Stimulated activated CD4-positive, alpha-beta T cell treated with anti-CD3 and anti-CD28 coated beads, Interleukin-1b, Interleukin-23, amount 100 ng/mL, for 48 hours (primary cell): ENCODE measurements around the gene SLC18A3.

Experiments used
- DNase-seq: peaks from one replicate; pipeline ENCODE4 v3.0.0-alpha.2; 2020

SLC18A3 gene

DNA sequence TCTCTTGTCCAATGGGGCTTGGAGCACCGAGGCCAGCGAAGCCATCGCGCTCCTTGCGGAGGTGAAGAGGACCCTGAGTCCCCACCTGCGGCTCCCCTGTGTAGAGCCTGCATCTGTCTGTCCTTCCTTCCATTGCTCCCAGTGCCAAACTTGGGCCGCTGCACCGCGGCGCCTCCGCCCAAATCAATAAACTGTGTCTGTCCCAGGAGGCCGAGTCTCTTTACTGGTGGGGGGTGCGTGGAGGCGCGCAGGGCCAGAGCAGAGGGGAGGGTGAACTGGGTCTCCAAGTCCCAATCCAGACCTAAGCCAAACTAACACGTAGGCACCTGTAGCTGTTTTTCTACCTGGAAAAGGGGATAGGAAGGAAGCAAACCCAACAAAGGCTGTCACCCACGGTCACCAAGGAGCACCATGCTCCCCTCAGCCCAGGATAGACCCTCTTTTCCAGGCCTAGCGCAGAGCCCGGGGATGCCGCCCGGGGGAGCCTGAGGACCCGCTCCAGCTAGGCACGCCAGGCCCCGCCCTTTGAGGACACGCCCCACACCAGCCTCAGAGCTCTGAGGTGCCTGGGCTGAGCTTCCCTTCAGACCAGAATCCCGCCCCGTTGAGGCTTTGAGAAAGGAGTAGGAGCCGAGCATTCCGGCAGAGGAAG lies 2.5 kb downstream of the SLC18A3 start:
- no peak for DNase-seq

DNA sequence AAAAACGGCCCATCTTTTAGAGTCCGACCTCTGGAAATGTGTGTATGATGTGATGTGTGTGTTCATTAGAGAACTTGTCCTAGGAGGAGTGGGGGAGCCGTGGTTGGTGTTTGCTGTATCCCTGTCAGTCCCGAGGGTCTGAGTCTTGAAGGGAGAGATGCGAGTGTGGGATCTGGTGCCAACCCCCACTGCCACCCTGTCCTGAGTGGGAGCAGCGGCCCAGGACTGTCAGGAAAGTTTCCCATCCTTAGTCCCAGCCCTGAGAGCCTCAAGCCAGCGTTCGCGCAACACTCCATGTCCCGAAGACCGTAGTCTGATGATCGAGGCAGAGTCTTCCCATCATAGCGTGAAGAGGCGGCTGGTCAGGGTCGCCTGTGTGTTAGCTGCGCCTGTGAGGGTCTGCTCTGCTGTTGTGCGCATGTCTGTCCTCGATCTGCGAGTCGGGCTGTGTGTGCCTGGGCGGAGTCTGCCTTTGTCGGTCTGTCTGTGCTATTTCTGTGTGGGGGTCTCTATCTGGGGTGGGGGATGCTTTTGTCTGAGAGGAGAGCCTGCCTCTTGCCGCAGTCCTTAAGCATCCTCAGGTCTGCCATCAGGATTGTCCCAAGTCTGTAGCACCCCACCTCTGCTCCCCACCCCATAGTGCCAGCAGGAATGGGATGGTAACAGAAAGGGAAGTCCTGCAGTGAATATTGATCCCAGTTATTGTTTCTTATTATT lies 3.2 kb downstream of the SLC18A3 start:
- no peak for DNase-seq

DNA sequence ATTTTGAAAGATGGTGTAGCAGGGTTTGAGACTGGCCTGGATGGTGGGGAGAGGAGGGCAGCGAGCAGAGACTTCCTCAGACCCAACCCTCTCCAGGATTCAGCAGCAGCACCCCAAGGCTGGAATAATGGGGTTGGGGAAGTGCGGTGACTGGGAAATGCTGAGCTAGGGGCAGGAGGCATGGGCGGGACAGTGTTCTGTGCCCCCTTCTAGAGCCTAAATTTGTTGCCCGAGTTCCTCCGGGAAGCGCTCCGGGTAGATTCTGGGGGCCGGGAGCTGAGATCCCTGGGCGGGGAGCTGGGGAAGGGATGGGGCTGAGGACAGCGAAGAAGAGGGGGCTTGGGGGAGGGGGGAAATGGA lies 3.8 kb downstream of the SLC18A3 start, which contains the start of gene CHAT:
Gene CHAT (plus strand): TSS at position 156 of the 360 bp plus-strand sequence. CDS start 153 bp downstream, at position 309.
- DNase-seq: no peak

DNA sequence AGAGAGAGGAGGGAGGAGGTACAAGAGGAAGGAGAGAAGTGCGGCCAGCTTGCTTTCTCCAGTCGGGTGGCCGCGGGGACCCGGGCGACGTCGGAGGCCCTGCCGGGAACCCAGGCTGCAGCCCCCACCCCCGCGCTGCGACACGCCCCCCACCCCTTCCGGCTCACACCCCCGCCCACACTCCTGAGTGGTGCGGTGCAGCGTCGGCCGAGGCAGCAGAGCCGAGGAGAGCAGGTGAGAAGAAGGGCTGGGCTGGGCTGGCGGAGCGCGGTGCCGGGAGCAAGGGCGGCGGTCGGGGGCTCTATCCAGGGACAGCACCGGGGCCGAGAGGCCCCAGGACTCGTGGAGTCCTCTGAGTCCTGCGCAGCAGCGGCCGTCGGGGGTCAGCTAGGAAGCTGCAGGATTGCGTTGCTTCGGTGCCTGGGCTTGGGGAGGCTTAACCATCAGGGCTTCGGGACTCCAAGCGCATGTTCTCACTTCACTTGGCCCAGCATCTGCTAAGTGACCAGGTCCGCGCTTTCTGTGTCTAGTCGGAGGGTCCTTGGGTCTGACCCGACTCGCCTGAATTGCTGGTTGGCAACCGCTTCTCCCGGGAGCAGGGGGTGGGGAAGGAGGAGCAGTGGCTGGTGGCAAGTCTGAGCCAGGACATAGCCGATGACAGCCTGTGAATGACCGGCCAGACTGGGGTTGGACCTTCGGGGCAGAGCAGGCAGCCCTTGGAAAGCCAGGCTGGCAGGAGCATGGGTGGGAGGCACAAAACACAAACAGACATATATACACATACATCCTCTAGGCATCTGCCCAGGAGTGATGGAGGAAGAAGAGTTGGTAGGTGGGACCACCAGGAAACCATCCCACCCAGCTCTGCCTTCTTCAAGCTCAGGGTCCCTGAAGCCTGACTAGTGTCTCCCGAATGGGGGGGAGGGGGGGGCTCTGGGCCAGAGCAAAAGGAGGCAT lies 4.4 kb downstream of the SLC18A3 start:
- DNase-seq: no peak

DNA sequence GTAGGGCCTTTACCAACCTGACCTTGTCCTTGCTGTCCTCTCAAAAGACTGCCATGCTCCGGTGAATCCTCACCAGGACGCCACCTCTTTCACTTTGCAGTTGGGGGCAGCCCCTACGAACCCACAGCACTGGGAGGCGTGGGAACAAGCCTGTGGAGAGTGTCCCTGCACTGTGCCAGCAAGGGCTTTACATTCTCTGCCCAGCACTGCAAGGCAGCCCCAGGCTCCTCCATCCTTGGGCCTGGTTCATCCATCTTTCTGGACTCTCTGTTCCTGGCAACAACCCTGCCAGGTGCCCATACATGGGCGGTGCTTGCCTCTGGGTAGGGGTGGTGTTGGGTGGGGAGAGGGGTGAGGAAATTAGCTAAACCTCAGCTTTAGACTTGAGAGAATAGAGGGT lies 5.1 kb downstream of the SLC18A3 start:
- no peak for DNase-seq

DNA sequence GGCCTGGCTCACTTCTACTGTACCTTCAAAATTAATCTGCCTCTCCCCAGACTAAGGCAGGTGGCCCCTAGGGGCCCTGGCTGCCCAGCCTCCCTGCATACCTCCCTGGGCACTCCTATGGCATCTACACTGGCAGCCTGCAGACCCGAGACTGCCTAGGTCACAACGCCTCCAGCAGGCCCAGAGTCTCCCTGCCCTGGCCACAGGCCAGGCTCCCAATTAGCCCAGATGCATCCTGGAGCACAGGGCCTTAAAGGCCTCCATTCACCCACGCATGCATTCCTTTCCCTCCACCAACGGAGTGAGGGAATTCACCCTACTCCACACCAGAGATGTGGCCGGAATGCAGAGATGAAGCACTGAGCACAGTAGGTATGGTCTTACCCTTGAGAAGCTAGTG lies 5.6 kb downstream of the SLC18A3 start:
- no peak for DNase-seq

DNA sequence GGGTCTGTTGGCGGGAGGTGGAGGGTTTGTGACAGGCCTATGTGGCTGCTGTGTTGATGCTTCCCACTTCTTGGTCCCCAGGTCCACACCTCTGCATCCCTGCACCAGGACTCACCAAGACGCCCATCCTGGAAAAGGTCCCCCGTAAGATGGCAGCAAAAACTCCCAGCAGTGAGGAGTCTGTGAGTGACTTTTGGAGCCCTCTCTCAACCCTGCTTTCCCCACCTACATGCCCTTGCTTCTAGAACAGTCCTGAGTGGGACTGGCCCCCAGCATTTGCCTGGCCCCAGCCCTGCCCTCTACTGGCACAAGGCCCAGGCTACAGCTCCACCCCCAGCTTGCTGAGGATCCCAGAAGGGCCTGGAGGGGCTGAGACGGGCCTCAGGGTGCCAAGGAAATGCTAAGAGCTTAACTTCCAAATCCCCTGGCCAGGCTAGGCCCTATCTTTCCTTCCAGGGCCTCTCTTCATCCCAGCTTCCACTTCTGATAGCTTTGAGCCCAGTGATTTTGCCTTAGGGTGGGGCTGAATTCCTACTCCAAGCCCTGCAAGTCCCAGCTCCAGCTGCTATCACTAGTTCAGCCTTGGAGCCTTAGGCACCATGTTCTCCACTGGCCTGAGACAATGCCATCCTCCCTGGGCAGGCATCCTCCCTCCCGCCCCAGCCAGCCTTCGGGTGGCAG lies 6.5 kb downstream of the SLC18A3 start:
- DNase-seq: no peak

DNA sequence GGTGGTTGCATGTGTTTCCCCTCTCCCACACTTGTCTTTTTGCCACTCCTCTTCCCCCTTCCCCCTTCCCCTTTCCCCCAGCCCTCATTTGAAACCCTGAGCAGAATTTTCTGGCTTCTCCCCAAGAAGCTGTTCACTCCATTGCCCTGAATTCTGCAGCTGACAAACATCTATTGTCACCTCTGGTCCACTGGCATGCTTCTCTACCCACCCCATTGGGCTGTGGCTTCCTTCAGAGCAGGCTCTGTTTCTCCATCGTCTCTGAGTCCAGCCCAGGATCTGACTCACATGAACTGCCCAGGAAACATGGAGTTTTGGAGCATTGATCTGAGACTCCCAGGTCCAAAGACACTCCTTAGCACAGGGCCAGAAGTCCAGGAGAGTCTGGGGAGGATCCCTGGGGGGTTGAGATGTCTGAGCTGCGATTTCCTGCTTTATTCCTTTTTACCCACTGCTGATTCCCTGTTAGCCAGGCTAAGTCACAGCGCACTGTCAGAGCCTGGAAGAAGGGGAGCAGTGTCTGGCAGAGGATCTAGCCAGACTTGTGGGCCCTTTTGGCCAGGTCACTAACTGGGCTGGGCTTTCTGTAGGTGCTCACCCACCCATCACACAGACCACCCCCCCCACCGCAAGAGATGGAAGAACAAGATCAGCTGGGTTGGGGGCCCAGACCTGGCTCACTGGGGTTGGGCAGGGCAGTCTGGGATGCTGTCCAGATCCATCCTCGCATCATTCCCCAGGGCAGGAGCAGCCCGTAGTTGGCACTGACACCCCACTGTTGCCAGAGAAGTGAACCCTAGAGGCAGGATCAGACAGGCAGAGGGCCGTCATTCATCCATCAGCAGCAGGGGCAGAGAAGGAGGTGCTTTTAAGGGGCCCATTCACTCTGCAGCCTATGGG lies 7.3 kb downstream of the SLC18A3 start:
- no peak for DNase-seq

DNA sequence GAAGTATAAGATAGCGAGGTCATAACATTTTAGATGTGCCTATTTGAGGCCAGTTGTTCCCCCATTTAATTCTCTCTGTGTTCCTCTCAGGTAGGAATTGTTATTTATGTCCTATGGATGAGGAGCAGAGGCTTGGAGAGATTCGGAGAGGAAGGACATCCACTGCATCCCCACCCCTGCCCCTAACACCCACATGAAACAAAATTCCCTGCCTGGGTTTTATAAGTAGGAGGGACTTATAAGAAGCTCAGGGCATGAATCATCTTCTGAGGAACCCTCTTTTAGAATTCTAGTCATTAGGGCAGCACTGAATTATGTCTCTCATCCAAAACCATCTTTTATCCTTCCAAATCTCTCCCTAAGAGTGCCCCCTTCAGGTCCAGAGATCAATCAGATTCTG lies 8.7 kb downstream of the SLC18A3 start:
- DNase-seq: no peak

DNA sequence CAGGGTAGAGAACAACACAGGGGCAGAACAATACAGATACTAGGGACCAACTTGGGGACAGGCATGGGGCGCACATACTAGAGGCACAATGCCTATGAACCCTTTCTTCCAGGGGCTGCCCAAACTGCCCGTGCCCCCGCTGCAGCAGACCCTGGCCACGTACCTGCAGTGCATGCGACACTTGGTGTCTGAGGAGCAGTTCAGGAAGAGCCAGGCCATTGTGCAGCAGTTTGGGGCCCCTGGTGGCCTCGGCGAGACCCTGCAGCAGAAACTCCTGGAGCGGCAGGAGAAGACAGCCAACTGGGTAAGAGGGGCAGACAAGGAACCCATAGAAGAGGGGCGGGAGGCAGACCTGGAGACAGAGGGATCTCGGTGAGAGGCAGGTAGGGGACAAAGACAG lies 9.5 kb downstream of the SLC18A3 start:
- no peak for DNase-seq

DNA sequence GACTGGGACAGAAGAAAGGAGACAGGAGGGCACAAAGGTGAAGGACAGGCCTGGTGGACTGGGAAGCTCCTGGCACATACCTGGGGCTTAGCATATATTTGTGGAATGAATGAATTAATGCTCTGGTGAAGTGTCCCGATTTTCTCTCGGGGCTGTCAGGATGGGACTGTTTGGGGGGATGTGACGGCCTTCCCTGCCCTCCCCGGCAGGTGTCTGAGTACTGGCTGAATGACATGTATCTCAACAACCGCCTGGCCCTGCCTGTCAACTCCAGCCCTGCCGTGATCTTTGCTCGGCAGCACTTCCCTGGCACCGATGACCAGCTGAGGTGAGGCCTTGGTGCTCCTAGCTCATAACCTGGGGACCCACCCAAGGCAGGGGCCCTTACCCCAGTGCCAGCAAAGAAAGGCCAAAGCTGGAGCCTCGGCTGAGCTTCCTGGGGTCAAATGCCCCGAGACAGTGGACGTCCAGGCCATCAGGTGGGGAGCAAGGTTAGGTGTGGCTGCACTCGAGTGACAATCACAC lies 10.2 kb downstream of the SLC18A3 start:
- no peak for DNase-seq

DNA sequence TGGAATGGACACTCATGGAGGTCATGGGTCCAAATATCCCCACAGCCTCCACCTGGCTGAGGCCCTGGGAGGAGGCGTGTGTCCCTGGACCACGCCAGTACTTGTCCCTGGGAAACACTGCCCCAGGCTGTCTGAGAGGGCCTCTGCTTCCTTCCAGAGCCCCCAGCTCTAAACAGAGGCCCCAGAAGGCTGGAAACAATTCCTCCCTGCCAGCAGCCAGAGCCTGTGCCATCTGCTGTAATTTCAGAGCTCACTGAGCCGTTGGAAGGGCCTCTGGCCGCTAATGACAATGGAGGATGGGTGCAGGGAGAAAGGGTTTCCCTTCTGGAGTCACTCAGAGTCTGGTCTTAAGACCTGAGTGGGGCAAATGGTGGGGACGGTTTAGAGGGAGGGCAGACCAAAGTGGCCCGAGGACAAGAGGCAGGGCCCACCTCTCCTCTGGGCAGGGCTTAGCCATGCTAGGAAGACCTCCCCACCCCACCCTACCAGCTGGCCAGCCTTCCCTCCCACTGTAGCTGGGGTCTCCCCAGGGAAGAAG lies 10.8 kb downstream of the SLC18A3 start:
- no peak for DNase-seq

DNA sequence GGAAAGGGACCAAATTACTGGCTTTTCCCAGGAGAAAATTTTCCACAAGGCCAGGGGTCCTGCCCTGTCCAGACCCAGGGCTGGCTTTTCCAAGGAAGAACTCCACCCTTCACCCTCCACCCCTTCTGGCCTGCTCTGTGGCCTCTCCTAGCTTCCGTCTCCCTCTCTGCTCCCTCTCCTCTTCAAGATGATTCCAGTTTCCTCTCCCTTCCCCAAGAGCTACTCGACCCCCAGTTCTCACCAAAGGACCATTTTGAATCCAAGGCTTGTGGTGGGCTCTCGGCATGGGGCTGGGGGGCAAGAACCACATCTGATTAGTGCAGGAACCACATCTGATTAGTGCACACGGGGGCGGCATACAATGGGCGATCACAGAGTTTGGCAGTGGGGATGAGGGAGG lies 11.5 kb downstream of the SLC18A3 start:
- no peak for DNase-seq

DNA sequence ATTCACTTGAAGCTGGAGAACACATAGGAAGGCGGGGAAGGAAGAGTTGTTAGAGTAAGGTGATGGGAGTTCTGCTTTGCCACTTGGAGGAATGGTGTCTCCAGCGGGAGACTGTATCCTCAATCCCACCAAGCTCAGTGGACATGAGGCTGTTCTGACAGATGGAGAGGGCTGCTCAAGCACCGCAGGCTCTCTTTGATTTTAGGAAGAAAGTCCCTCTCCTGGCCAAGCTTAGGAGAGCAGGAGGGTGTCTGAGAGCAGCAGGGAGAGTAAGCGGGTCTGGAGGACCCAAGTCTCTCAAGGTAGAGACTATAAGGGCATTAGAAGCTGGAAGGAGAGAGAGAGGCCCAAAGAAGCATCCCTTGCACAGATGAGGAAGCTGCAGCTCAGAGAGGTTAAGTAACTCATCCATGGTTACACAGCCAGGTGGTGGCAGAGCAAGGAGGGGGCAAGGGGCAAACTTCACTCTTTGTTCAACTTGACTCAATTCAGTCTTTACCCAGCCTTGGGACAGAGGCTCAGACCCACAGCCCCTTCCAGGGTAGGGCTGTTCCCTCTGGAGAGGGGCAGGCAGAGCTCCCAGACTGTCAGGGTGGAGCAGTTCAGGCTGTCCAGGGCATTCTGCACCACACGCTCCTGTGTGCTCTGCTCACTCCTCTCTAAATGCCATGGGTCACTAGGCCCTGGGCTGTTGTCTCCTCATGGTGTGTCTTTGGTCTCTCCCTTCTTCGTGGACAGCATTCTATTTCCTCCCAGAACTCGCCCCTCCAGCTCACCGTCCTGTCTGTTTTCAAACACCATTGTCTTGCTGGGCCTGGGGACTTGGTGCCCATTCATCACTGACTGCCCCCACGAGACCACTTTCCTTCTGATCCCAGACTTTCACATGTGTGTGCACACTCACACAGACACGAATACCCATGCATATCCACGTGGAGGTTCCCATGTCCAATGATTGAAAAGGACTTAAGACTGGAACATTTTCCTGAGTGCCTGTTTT lies 12.6 kb downstream of the SLC18A3 start:
- DNase-seq: no peak

DNA sequence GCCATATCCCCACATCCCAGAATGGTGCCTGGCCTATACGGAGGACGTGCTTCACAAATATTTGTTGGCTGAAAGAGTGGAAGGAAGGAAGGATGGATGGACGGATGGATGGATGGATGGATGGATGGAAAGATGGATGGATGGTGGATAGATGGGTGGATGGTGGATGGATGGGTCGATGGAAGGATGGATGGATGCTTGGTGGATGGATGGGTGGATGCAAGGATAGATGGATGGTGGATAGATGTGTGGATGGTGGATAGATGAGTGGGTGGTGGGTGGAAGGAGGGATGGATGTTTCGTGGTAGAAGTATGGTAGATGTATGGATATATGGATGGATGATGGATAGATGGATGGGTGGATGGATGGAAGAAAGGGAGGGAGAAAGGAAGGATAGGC lies 14.5 kb downstream of the SLC18A3 start:
- DNase-seq: no peak

DNA sequence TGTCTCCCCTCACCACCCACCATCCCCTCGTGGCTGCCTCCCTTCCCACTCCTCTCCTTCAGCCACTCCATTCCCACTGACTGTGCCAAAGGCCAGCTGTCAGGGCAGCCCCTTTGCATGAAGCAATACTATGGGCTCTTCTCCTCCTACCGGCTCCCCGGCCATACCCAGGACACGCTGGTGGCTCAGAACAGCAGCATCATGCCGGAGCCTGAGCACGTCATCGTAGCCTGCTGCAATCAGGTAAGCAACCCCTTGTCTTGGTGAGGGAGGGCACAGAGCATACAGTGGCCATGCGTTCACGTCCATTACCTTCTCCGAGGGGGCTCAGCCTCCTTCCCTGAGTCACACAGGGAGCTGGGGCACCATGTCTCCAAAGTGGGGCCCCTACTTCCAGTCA lies 15.3 kb downstream of the SLC18A3 start:
- no peak for DNase-seq

DNA sequence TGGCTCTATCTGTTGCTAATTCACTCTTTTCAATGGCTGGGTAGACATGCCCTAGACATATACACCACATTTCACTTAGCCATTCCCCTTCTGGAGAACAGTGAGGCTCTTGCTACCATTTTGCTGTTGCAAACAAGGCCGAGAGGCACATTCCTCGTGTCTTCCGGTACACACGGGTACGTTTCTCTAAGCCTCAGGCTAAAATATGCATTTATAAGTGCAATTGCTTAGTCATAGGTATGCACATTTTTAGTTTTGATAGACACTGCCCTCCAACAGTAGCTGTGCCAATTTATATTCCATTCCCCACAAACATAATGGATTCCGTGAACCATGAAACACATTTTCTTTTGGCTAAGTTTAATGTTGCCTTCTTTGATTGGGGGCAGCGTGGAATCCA lies 16.9 kb downstream of the SLC18A3 start:
- DNase-seq: no peak

DNA sequence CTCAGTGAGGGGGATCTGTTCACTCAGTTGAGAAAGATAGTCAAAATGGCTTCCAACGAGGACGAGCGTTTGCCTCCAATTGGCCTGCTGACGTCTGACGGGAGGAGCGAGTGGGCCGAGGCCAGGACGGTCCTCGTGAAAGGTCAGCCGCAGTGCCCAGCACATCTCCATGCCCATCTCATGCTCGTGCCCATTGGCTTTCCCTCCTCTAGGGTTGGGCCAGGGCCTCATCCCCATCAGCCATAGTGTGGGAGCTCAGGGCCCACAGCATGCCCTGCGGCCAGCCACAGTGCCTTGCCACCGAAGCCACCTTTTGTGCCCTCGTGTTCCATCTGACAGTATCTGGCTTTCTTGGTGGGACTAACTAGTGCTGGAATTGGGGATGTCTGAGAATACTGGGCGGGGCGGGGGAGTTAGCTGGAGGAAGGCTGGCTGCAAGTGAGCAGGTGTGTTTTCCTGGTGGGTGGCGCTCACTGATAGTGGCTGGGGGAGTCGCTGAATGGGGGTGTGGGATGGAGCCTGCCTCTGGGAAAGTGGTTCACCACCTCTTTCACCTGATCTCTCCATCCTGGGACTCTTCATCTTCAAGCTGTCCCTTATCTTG lies 17.6 kb downstream of the SLC18A3 start:
- no peak for DNase-seq

DNA sequence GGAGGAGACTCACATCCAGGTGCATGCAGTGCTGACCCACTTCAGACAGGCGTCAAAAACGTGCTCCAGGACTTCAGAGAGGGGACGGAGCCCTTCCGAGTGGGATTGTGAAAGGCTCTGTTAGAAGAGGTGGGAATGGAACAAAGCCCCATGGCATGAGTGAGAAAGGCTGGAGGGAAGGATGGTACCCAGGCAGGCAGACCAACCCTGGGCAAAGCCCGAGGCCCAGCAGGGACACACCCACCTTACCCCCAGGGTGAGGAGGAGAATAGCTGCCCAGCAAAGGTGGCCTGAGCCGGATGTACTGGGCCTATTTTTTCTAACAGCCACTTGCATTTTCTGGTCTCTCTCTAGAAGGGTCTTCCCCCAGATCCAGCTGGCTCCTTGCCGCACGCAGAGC lies 18.5 kb downstream of the SLC18A3 start:
- no peak for DNase-seq

DNA sequence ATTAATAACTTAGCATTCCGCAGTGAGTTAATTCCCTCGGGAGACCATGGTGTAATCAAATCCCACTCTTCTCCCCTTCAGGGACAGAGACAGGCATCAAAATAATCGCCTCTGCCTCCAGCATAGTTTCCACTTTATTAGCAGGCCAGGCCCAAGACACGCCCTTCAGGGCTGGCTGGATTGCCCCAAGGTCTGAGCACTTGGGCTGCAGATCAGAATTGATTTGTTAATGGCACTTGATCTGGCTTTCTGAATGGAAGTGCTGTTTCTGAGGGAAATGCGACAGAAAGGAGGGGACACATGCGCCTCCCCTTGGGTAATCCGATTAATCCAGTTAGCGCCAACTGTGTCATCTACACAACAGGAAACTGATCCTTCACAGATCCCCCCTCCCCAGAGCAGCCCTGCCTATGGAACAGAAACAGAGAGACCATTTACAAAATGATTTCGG lies 19.3 kb downstream of the SLC18A3 start:
- DNase-seq: no peak
